Muscle of arm (tissue), 12 donors: ENCODE measurements around the gene DNAL4. TPM values are rescaled to one million over a fixed set of nuclear protein-coding genes. Genes with fewer than 3 reads are reported as not detected.
A peak's percentile ranks its signal among the peaks of the same experiment; 100 is the strongest.

Experiments
- DNase-seq: peaks from one replicate; pipeline ENCODE4 v3.0.0-alpha.2; 2013
- polyA plus RNA-seq, 12 donors: library from polyadenylated mRNA; unstranded; fragments of 120-200 nt; gene quantifications; one replicate each; pipeline ENCODE4 v1.2.1, GENCODE V29; 2013; ENCODE audit not compliant: insufficient read length in 12 of 12

Gene DNAL4
- polyA plus RNA-seq, 12 donors = 9.0 to 33.7 (median 12.0) TPM; not detected in 1

DNA sequence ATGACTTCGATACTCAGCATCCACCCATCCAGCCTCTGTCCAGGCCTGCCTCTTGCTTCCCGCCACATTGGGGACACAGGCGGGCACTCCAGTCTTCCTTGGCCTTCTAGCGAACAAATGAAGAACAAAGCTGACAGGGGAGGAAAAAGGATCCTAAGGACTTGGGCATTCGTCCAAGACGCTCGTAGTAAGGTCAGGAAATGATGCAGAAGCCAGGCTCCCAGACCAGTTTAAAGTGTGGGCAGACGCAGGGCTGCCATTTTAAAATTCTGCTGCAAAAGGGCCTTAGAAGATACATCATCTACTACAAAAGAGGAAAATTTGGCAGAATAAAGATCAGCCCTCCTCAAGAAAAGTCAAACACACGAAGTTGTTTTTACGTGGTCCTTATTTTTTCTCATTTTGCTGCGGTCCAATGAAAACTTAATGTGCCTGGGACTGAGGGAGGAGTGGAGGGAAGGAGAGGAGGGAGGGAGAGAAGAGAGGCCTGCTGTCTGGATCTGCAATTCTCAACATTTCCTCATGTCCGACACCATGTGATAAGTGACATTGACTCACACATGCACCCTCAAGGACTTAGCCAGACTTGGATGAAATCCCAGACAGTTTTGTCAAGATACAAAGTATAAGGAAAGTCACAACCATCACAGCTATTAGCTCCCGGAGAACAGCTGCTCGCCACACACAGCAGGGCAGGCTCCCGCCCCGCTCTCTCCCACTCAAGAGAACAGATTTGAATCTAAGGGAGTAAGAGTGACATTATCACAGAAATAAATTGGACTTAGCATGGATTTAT lies 5.7 kb downstream of the DNAL4 start:
- DNase-seq = peak; percentile 62

DNA sequence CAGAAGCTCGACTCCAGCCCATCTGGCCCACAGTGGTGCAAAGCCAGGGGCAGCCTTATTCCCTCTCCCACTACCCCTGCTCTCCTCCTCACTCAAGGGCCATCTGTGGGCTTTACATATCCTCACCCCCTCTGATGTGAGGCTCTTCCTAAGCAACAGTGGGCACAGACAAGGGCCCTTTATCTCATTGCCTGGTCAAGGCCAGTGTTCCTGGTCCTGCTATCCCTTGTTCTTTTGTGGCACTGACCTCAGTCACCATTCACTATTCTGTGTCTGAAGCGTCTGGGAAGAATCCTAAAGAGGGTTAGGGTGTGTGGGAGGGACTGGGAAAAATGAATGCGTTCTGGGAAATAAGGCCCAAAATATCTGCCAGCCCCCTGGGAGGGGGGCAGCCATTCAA lies 7.3 kb downstream of the DNAL4 start:
- no peak for DNase-seq

DNA sequence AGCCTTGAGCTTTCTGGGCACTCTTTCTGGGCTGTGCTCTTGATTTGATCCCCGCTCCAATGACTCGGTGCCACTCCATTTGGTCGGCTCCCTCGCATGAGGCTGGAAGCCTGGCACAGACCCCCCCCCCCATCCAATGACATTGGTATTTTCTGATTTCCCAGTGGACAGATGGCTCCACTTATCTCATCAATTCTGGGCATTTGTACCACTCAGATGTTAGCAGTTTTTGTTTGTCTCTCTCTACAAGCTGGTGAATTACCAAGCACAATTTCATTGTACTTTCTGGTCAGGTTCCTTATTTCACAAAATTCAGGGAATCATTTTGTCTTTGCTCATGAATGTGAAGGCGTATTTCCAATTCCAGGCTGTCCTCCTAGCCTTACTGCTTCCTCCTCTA lies 9.1 kb downstream of the DNAL4 start:
- DNase-seq = no peak

DNA sequence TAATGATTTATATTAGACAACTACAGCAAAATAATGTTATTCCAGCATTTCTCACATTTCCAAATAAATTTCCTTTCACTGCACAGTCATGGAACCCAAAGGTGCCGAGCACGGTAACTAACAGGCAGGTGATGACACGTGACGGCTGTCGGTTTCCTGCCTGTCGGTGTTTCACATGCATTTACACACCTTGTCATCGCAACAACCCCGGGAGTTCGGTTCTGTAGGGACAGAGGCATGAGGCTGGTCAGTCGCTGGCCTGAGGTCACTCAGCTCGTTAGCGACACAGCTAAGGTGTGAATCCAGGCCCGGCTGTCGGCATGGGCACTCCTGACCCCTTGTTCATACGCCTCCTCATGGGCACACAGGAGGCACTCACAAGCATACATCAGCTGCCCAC lies 9.9 kb downstream of the DNAL4 start:
- DNase-seq = no peak

DNA sequence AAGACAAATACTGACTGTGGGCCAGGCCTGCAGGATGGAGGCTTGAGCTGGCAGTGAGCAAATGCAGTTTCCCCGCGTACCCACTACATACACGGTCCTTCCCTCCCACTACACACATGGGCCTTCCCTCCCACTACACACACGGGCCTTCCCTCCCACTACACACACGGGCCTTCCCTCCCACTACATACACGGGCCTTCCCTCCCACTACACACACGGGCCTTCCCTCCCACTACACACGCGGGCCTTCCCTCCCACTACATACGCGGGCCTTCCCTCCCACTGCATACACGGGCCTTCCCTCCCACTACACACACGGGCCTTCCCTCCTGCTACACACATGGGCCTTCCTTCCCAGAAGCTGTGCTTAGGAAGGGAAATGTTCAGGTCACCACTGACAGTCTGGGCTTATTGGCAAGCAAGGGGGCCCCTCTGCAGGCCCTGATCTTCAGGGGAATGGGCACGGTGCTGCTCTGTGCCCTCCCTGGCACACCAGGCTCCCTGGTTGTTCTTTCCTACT lies 10.8 kb downstream of the DNAL4 start:
- no peak for DNase-seq

DNA sequence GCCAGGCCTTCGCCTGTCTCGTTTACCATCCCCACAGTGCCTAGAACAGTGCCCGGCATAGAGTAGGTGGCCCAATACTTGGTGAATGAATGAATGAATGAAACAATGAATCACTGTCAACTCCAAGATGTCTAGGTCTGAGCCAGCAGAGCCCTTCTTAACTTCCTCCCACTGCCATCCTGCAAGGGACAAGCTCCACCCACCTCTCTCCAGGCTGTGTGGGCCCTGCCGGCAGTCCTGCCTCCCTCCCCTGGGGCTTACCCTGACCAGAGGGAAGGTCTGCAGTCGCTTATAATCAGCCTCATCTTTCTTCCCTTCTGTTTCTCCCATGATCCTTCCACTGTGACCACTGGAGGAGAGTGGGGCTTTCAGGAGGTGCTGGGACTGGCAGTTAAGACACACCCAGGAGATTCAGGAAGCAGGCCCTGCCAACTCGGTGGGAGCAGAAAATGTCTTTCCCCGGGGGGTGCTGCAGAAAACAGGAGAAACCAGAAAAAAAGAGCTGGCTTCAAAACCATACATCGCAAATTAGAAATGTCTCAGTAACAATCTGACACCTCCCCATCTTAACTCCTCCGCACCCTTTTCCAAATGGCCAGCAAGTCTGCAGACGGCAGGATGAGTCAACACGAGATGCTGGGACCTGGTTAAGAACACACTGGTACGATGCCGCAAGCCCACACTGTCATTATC lies 11.4 kb downstream of the DNAL4 start:
- no peak for DNase-seq

DNA sequence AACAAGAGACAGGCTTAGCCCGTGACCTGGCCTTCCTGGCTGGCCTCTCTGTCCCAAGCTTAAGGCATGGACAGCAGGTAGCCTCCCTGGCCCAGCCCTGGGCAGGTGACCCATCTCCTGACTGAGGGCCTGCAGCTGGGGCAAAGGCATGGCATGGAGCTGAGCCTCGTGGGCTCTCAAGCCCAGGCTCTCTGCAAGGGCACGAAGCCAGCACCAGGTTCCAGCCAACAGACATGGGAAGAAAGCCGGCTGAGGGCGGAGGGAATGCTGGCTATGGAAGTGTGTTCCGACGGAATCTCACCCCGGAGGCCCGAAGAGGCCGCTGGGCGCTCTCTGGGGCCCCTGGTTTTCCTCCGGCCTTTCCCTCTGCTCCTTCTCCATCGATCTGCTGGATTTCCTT lies 12.9 kb downstream of the DNAL4 start:
- DNase-seq = no peak

DNA sequence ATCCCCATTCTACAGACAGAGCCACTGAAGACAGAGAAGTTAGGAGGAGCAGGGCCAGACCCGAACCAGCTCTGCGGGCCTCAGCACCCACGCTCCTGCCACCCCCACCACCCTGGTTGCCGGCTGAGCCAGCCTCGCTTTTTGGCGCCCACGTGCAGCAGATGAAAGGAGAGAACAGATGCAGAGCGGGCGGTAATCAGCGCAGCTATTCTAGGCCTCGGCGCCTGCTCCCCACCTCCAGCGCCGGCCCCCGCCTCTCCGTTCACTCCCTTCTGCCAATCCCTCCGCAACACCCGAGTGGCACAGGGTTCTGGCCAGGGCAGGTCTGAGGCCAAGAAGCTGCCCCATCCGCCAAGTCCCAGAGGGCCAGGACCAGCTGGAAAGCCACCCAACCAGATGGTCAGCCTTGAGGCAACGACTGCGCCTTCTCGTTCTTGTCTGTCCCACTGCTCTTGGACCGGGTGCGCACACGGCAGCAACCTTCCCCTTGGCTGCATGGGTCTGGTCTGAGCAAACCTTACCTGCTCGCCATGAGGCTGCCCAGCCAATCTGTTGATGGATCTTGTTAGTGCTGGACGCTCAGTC lies 16.8 kb downstream of the DNAL4 start:
- DNase-seq = no peak

DNA sequence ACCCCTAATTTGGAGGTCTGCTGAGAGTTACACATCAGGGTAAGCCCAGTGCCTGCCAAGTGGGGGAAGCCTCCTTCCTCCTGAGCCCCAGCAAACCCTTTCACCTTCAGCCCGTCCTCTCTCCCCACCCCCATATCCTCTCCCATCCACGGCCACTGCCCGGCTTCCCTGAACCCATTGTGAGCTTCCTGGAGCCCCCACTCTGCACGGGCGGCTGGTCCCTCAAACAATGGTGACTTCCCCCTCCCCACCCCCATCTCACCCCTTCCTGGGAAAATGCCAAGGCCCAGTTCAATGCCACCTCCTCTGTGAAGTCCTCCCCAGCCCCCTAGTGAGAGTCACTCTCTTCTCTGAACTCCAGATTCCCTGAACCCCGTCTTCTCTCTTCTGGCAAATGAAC lies 17.9 kb downstream of the DNAL4 start:
- DNase-seq = no peak

DNA sequence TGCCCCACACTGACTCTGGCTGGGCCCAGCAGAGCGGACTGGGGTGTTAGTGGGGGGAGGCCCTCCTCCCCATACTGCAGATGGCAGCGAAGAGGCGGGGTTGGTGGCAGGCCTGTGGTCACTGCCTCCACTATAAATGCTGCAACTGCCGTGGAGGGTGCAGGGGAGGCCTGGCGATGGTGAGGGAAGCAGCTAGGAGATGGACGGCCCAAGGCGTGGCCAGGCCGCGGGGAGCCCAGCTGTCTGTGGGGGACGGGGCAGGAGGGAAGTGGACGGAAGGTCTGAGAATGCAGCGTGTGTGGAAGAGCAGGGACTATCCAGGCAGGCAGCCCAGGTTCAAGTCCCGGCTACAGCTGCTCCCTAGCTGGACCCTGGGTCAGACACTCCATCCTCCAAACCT lies 18.3 kb downstream of the DNAL4 start:
- no peak for DNase-seq

DNA sequence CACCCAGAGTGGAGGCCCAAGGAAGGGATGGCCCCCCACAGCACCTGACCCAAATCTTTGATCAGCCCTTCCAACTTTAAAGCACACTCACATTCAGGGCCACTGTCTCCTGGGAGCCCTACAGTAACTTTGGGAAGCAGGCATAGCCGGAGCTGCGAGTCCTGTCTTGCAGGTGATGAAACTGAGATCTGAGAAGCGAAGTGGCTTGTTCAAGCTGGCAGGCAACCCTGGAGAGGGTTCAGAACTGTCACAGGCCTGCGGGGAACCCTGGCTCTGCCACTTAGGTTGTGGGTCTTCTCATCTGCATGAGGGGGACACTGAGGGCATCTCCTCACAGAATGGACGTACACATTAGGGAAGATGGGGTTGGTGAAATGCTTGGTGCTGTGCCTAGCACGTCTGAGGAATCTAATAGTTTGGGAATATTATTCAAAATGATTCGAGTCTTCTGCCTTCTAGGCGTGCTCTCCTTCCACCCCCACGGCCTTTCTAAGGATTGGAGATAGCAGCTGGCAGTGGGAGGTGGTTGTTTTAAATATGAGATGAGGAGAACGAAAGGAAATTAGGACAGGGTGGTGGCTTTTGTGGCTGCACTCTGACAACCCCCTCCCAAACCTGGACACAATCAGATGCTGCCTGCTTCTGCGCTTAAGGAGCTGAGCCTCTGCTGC lies 19.3 kb downstream of the DNAL4 start:
- no peak for DNase-seq

DNA sequence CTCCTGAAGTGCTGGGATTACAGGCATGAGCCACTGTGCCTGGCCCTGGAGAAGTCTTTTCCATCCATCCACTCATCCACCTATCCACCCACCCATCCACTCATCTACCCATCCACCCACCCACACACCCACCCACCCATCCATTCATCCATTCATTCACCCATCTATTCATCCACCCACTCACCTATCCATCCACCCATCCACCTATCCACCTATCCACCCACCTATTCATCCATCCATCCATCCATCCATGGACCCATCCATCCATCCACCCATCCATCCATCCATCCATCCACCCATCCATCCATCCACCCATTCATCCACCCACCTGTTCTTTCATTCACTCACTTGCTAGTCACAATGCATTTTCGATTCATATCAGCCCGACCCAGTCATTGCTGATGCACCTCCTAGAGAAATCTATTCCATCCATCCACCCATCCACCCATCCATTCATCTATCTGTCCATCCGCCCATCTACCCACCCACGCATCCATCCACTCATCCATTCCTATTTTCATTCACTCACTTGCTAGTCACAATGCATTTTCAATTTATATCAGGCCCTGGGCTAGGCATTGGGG lies 20.5 kb downstream of the DNAL4 start:
- DNase-seq = no peak

DNA sequence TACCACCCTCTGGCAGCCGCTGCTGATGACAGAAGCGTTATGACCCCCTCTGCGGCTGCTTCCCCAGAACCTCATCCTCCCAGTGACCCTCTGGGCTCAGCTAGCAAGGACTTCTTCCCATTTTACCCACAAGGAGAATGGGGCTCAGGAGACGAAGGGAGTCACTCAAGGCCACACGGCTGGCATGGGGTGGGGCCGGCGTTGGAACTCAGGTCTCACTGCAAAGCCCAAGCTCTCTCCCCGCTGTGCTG lies 21.4 kb downstream of the DNAL4 start:
- DNase-seq = no peak

DNA sequence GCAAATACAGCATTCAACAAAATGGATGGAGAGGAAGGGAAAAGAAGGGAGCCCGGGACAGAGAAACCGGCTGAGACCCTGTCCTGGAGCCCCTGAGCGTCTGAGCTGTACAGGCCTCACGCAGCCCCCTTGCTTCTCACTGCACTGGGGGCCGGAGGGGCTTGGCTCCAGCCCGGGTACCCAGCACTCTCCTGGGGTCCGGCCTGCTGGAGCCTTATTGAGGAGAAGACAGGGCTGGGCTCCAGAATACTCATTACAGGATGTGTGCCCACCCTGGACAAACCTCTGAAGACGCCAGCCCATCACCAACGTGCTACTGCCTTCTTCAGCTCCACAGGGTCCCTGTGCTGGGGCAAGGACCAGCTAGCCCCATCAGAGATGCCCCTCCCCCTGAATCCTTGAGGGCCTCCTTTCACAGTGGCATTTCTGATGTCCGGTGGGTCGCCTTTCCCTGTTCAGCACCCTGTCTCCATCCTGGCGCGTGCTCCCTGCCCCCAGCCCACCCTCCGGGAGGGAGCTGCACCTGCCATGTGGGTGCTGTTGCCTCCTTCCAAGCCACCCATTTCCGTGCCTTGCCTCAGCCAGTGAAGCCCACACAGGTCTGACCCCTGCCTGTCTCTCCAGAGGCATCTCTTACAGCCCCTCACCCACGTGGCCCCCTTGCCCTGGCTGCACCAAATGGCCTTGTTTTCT lies 23.5 kb downstream of the DNAL4 start:
- DNase-seq = no peak

DNA sequence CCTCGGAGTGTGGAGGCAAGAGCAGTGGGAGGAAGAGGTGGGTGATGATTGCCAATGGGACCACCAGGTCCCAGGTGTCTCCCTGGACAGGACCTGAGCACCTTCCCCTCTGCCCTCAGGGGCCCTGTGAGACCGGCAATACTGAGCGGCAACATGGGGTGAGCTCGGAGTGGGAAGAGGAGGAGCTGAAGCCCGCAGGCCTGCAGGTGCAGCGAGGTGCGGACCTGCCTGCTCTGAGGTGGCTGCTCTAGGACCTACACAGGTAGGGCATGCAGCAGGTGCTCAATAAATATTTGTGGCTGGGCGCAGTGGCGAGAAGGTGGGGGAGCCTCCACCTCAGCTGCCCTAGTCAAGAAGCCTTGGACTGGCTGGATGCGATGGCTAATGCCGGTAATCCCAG lies 25.9 kb downstream of the DNAL4 start:
- no peak for DNase-seq

DNA sequence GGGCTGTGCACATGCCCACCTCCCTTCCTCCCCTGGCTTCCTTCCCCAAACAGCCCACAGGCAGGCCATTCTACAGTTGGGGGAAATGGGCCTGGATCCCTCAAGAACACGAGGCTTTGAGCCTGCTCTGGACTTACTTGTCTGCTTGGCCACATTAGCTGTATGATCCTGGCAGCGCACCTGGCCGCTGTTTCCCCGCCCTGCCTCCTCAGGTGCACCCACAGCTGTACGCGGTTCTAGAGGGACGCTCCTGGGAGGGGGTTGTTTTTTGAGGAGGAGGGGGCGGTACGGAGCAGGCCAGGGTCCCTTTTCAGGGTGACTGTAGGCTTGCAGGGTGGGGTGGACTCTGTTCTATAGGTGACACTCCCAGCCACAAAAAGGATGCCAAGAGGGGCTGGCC lies 26.6 kb downstream of the DNAL4 start:
- DNase-seq = no peak

DNA sequence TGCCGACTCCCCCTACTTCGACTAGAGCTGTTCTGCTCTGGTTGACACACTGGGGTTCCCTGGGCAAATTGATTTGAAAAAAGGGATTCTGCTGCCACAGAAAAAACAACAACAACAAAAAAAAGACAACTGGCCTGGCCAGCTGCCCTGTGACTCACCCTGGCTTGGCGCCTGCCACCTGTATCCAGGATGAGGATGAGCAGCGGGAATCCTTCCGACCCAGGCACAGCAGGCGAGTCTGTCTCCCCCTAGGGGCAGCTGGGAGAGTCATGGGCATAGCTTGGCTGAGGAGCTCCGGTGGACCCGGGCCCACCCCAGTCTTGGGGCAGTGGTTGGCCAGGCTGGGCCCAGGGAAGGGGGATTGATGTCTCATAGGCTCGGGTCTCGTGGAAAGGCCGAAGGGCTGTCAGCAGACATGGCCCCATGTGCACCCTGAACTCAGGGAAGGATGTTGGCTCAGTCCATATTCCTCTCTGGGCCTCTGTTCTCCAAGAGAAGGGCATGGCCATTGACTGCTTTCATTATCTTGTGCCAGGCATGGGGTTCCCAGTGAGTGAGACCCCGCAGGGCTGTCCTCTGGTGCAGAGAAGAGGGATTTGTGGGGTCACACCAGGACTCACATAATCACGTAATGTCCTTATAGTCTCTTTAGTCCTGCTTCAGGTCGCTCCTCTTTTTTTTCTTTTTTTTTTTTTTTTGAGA lies 27.7 kb downstream of the DNAL4 start:
- DNase-seq = no peak

DNA sequence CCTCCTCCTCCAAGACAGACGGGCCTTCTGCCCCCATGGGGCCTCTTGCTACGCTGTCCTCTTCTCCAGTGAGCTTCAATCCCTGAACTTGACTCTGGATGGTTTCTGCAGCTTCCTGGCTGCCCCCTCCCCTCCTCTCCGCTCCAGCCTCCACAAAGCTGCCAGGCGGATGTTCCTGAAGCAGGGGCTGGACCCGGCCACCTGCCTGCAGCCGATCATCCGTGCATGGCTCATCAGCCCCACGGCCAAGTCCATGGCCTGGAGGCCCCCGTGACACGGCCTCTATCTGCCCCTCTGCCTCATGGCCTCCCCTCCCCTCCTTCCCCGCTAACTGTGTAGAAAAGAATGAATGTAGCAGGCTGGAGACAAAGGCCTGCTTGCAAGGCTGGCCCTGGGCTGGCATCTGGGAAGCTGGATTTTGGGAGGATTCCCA lies 31.4 kb downstream of the DNAL4 start:
- no peak for DNase-seq

DNA sequence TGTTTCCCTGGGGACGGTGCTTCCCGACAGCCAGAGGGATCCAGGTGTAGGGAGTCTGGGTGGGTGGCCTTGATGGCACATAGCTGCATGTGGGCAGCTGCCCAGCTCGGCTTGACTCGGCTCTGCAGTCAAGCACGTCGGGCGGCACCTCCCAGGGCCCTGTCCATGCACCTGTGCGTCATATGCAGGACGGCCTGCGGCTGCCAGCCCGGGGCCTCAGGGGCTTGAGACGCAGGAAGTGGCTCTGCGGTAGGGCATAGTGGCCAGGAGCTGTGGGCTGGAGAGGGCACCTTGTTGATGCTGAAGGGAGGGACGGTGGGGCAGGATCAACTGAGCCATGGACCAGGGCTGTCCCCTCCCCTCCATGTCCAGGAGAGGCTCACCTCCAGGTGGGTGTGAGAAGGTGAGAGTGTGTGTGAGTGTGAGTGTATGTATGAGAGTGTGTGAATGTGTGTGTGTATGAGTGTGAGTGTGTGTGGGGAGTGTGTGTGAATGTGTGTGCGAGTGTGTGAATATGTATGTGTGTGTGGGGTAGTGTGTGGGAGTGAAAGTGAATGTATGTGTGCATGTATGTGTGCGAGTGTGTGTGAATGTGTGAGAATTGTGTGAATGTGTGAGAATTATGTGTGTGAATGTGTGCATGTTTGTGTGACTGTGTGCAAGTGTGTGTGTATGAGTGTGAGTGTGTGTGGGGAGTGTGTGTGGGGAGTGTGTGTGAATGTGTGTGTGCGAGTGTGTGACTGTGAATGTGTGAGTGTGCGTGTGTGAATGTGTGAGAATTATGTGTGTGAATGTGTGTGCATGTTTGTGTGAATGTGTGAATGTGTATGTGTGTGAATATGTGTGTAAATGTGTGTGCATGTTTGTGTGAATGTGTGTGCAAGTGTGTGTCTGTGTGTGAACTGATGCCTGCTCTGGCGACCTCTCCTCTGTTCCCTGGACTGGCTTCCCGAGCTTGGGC lies 32.5 kb downstream of the DNAL4 start:
- DNase-seq = no peak
